Lower leg skin (tissue), 3 donors: Measurements from ENCODE around the gene WNT7B.

Source experiments
- POLR2A ChIP-seq, 2 donors: fragments of 450-650 bp; IDR thresholded peaks; one replicate each; pipeline ENCODE4 v1.6.1; 2016 to 2017; ENCODE audit warnings: antibody characterized with exemption in 2 of 2, mild to moderate bottlenecking in 1 of 2, moderate library complexity in 1 of 2
- TF ChIP-seq, protein P1 (sequence below), 3 donors: fragments of 450-650 bp; IDR thresholded peaks; one replicate each; pipeline ENCODE4 v1.5.1; 2016; ENCODE audit warnings: antibody characterized with exemption in 3 of 3, mild to moderate bottlenecking in 3 of 3, moderate library complexity in 2 of 3

DNA sequence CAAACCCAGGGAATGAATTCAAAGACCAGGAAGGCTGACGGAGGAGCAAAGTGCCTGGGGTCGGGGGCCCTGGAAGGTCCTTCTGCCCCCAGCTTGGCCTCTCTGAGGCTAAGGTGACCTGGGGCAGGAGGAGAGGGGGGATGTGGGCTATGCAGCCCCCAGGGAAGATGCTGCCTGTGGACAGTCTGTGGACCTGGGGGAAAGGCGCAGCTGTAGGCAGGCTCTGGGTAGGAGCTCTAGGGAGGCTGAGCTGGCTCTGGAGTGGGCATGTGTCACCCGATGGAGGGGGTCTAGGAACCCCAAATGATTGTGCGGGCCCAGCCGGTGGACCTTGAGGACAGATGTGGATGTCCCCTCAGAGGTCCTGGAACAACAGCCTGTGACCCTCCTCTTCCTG, 42.8 kb downstream of the WNT7B start:
- TF ChIP-seq, protein P1, sequence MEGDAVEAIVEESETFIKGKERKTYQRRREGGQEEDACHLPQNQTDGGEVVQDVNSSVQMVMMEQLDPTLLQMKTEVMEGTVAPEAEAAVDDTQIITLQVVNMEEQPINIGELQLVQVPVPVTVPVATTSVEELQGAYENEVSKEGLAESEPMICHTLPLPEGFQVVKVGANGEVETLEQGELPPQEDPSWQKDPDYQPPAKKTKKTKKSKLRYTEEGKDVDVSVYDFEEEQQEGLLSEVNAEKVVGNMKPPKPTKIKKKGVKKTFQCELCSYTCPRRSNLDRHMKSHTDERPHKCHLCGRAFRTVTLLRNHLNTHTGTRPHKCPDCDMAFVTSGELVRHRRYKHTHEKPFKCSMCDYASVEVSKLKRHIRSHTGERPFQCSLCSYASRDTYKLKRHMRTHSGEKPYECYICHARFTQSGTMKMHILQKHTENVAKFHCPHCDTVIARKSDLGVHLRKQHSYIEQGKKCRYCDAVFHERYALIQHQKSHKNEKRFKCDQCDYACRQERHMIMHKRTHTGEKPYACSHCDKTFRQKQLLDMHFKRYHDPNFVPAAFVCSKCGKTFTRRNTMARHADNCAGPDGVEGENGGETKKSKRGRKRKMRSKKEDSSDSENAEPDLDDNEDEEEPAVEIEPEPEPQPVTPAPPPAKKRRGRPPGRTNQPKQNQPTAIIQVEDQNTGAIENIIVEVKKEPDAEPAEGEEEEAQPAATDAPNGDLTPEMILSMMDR (IDR thresholded peaks at IDR 0.05): no peak
- TF ChIP-seq POLR2A (IDR thresholded peaks at IDR 0.05): no peak
